DND-41 (cell line): Measurements from ENCODE around the gene LUM.

Experiments
- CTCF ChIP-seq: IDR thresholded peaks from 2 replicates; pipeline ENCODE4 v1.5.1; 2012; ENCODE audit warnings: borderline replicate concordance, low read length, moderate library complexity, mild to moderate bottlenecking; ENCODE audit not compliant: poor library complexity, severe bottlenecking; ENCODE audit errors: extremely low read depth
- EZH2 ChIP-seq: IDR thresholded peaks from 3 replicates; pipeline ENCODE4 v1.6.1; 2012; ENCODE audit warnings: borderline replicate concordance, low read depth, mild to moderate bottlenecking, moderate library complexity, low read length, inconsistent platforms; ENCODE audit not compliant: severe bottlenecking

GRCh38 chr12:91109581-91110310 lies 1.5 kb downstream of the LUM start:
- TF ChIP-seq EZH2 (no peak), CTCF (no peak)
